NCI-H748 (cell line): ENCODE measurements around the gene OR11H12.
"Not testable (repeated sequence)": the region's sequence is repeated elsewhere in the genome, so short reads cannot be mapped to it uniquely, and the experiment has no call there.

Source experiments
- DNase-seq: peaks from one replicate; lab custom pipeline; 2025; ENCODE audit not compliant: unreplicated experiment; lab: John Stamatoyannopoulos, UW

Gene OR11H12

GRCh38 chr14:18600817-18601216 is at the start of gene OR11H12:
OR11H12 (plus strand) TSS chr14:18601117; CDS start chr14:18601117, 0 bp downstream.
- DNase-seq, result not testable (repeated sequence)

GRCh38 chr14:18582908-18583307 is 18.0 kb upstream of the OR11H12 start:
- DNase-seq, result not testable (repeated sequence)

GRCh38 chr14:18626610-18627213 is 25.8 kb downstream of the OR11H12 start:
- not testable (repeated sequence) for DNase-seq

- not testable (repeated sequence) for DNase-seq
These were observed 35.1 kb downstream of the OR11H12 start for GRCh38 chr14:18636066-18636465.

GRCh38 chr14:18638032-18638431 is 37.1 kb downstream of the OR11H12 start:
- DNase-seq, result not testable (repeated sequence)

- DNase-seq, result not testable (repeated sequence)
These were observed 37.9 kb downstream of the OR11H12 start for GRCh38 chr14:18638785-18639184.

GRCh38 chr14:18646075-18646730 is 45.3 kb downstream of the OR11H12 start:
- not testable (repeated sequence) for DNase-seq
